Right lobe of liver (tissue), 4 donors: ENCODE measurements around the gene KIF2C.

ENCODE experiments used
- CTCF ChIP-seq, 4 donors: fragments of 200-600 bp in 3 of 4; fragments of 450-650 bp in 1 of 4; IDR thresholded peaks; one replicate each; pipeline versions ENCODE4 v1.5.1 to v1.8.0; 2016 to 2022; ENCODE audit warnings: antibody characterized with exemption in 4 of 4, mild to moderate bottlenecking in 2 of 4
- POLR2A ChIP-seq: fragments of 450-650 bp; IDR thresholded peaks from one replicate; pipeline ENCODE4 v1.6.1; 2017; ENCODE audit warnings: antibody characterized with exemption, mild to moderate bottlenecking
- donor health status: DM: no; HTN: no; CAD: no.
- donor health status: DM: no; HTN: no; CAD: no.
- donor health status: DM: no; HTN: yes; CAD: no.

GRCh38 chr1:44693159-44693558 is 46.5 kb upstream of the KIF2C start:
- TF ChIP-seq CTCF (IDR thresholded peaks at IDR 0.05) (no peak), POLR2A (no peak)
